ENCODE data around the gene PRPF39. TPM values are rescaled to one million over a fixed set of nuclear protein-coding genes. Genes with fewer than 3 reads are reported as not detected.

PRPF39 gene
- total RNA-seq, 1 donor from 2014 or later, result 44.5 TPM

DNA sequence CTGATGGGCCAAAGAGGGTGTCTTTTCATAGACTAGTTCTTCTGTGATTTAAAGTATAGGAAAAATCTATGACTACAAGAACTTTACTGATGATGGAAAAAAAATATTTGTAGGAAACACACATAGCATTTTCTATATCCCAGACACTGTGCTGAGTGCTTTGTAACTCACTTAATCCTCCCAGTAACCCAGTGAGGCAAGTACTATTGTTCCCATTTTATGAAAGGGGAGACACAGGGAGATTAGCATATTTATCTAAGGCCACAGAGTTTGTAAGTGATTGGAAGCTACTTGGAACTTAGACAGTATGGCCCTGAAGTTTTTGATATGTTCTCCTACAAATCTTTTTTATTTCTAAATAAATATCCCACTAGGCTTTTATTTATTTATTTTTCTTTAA is 19.9 kb downstream of the PRPF39 start:
- Mint-ChIP-seq H3K27ac (ENCODE audit: unreplicated experiment) (no peak overlapping the region), H3K27me3 (ENCODE audit: unreplicated experiment) (no peaks in the 10 kb centered on the region), H3K4me3 (ENCODE audit: unreplicated experiment) (no peak overlapping the region), H3K9me3 (ENCODE audit: unreplicated experiment) (no peaks in the 10 kb centered on the region), H3K4me1 (ENCODE audit: unreplicated experiment) (no peaks in the 10 kb centered on the region), H3K36me3 (ENCODE audit: unreplicated experiment) (peaks cover 44% of the 10 kb centered on the region)
- no peak for DNase-seq (ENCODE audit: extremely low spot score, unreplicated experiment)
- TF ChIP-seq, protein P1, sequence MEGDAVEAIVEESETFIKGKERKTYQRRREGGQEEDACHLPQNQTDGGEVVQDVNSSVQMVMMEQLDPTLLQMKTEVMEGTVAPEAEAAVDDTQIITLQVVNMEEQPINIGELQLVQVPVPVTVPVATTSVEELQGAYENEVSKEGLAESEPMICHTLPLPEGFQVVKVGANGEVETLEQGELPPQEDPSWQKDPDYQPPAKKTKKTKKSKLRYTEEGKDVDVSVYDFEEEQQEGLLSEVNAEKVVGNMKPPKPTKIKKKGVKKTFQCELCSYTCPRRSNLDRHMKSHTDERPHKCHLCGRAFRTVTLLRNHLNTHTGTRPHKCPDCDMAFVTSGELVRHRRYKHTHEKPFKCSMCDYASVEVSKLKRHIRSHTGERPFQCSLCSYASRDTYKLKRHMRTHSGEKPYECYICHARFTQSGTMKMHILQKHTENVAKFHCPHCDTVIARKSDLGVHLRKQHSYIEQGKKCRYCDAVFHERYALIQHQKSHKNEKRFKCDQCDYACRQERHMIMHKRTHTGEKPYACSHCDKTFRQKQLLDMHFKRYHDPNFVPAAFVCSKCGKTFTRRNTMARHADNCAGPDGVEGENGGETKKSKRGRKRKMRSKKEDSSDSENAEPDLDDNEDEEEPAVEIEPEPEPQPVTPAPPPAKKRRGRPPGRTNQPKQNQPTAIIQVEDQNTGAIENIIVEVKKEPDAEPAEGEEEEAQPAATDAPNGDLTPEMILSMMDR (IDR thresholded peaks at IDR 0.05), result no peak

DNA sequence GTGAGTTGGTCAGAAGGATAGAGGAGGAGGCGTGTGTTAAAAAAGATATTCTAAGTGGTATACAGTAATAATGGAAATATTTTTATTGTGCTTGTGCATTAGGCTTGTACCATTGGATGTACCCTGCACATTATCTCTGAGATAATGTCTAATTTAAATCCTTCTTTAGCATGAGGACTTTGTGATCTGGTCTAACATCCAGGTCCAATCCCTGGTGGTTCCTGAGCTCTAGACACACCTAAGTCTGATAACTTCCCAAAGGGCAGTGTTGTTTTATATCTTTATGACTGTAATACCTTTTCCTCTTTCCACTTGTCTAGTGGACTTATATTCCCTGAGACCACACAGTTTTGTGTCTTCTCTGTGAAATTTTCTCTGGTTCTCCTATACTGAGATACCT is 20.6 kb downstream of the PRPF39 start:
- H3K9me3 Mint-ChIP-seq (ENCODE audit: unreplicated experiment), result no peaks in the 10 kb centered on the region
- no peak overlapping the region for H3K27ac Mint-ChIP-seq (ENCODE audit: unreplicated experiment)
- H3K36me3 Mint-ChIP-seq (ENCODE audit: unreplicated experiment), result peaks cover 42% of the 10 kb centered on the region
- no peaks in the 10 kb centered on the region for H3K4me1 Mint-ChIP-seq (ENCODE audit: unreplicated experiment)
- DNase-seq (ENCODE audit: extremely low spot score, unreplicated experiment), result no peak
- TF ChIP-seq, protein P1 (IDR thresholded peaks at IDR 0.05), result no peak
- H3K4me3 Mint-ChIP-seq (ENCODE audit: unreplicated experiment), result no peak overlapping the region
- H3K27me3 Mint-ChIP-seq (ENCODE audit: unreplicated experiment), result no peaks in the 10 kb centered on the region

DNA sequence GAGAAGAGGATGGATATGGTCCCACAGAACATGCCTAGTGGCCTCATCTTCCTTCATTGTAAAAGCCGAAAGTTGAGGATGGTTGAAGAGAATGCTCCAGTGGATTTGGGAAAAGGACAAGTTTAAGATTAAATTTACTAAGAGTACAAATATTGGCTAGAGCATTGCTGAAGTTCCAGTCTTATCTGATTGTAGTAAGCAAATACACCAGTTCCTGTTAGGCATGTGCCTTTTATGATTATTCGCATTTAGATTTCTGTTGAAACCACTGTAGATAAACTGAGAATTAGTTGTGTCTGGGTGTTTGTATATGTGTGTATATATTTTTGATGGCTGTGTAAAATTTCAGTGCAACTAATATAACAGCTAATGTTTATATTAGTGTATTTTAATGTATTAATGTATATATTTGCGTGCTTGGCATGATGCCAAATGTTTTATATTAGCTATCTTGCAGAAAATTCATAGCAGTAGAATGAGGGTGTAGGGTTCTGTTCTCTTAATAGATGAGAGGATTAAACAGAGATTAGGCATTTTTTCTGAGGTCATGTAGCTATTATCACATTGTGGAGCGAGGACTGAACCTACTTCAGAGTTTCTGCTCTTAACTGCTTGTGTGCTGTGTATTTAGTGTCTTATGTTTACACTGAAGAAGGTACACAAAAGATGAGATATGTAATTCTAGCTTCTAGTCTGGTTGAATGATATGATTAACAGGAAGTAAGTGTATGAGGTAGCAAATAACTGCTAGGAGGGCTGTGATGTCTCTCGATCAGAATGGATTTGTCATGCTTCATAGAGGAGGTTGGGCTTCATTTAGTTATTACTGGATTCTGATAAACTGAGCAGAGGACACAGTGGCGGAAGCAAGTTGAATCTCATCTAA is 29.2 kb downstream of the PRPF39 start:
- Mint-ChIP-seq H3K9me3 (ENCODE audit: unreplicated experiment) (no peaks in the 10 kb centered on the region), H3K4me3 (ENCODE audit: unreplicated experiment) (no peak overlapping the region), H3K36me3 (ENCODE audit: unreplicated experiment) (peaks cover 46% of the 10 kb centered on the region), H3K27ac (ENCODE audit: unreplicated experiment) (peak overlapping the region; percentile 24), H3K4me1 (ENCODE audit: unreplicated experiment) (no peaks in the 10 kb centered on the region), H3K27me3 (ENCODE audit: unreplicated experiment) (no peaks in the 10 kb centered on the region)
- TF ChIP-seq, protein P1 (IDR thresholded peaks at IDR 0.05), result no peak
- no peak for DNase-seq (ENCODE audit: extremely low spot score, unreplicated experiment)

DNA sequence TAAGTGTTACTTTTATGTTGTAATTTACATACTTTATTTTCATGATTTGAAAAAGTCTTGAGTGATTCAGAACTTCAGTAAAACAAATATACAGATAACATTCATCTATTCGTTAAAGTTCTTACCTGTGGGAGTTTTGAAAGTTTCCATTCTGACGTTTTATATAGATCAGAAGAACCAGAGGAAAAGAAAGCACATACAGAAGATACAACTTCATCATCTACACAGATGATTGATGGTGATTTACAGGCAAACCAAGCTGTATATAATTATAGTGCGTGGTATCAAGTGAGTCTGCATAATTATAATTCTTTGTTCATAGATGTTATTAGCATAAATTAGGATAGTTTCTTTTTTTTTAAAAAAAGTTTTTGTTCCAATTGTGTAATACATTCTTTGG is 30.4 kb downstream of the PRPF39 start:
- Mint-ChIP-seq H3K36me3 (ENCODE audit: unreplicated experiment) (peaks cover 41% of the 10 kb centered on the region), H3K4me1 (ENCODE audit: unreplicated experiment) (no peaks in the 10 kb centered on the region), H3K27me3 (ENCODE audit: unreplicated experiment) (no peaks in the 10 kb centered on the region)

DNA sequence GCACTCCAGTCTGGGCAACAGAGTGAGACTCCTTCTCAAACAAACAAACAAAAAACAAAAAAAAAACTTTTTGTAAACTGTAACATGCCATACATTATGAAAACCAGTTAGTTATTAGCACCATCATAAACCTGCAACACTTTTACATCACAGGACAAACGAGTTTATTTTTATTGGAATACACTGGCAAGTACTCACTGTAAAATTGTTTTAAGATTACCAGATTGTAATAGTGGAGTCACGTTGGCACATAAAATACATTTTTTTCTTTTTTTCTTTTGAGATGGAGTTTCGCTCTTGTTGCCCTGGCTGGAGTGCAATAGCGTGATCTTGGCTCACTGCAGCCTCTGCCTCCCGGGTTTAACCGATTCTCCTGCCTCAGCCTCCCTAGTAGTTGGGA is 34.7 kb downstream of the PRPF39 start:
- TF ChIP-seq, protein P1 (IDR thresholded peaks at IDR 0.05), result no peak
- H3K4me3 Mint-ChIP-seq (ENCODE audit: unreplicated experiment), result no peak overlapping the region
- H3K4me1 Mint-ChIP-seq (ENCODE audit: unreplicated experiment), result no peaks in the 10 kb centered on the region
- H3K9me3 Mint-ChIP-seq (ENCODE audit: unreplicated experiment), result no peaks in the 10 kb centered on the region
- H3K36me3 Mint-ChIP-seq (ENCODE audit: unreplicated experiment), result peaks cover 44% of the 10 kb centered on the region
- H3K27me3 Mint-ChIP-seq (ENCODE audit: unreplicated experiment), result no peaks in the 10 kb centered on the region
- DNase-seq (ENCODE audit: extremely low spot score, unreplicated experiment), result no peak
- no peak overlapping the region for H3K27ac Mint-ChIP-seq (ENCODE audit: unreplicated experiment)

More for the DNA sequence above, 30.4 kb downstream of the PRPF39 start:
- Mint-ChIP-seq H3K4me3 (ENCODE audit: unreplicated experiment) (no peak overlapping the region), H3K9me3 (ENCODE audit: unreplicated experiment) (no peaks in the 10 kb centered on the region), H3K27ac (ENCODE audit: unreplicated experiment) (no peak overlapping the region)
- TF ChIP-seq, protein P1 (IDR thresholded peaks at IDR 0.05), result no peak
- no peak for DNase-seq (ENCODE audit: extremely low spot score, unreplicated experiment)

Measured in osteocyte (in vitro differentiated cells).